ENCODE data around the gene PTPRU. TPM values are rescaled to one million over a fixed set of nuclear protein-coding genes. Genes with fewer than 3 reads are reported as not detected.
"Not testable (repeated sequence)": the region's sequence is repeated elsewhere in the genome, so short reads cannot be mapped to it uniquely, and the experiment has no call there.

PTPRU gene
- total RNA-seq, 1 donor from 2014 or later: 32.7 TPM

GRCh38 chr1:29311352-29312030 is 75.2 kb downstream of the PTPRU start:
- no peak for DNase-seq (ENCODE audit: low spot score in 2 of 2)
- H3K36me3 ChIP-seq: peaks cover 15 to 64% of the 10 kb centered on the region in 2 donors
- no peak overlapping the region for H3K4me3 ChIP-seq
- no peak overlapping the region for H3K27ac ChIP-seq
- no peaks in the 10 kb centered on the region for H3K9me3 ChIP-seq
- TF ChIP-seq CTCF (IDR thresholded peaks at IDR 0.05): no peak
- no peaks in the 10 kb centered on the region for H3K4me1 ChIP-seq
- intact Hi-C loops (cut with DNase I): no loop called here
- H3K27me3 ChIP-seq: no peaks in the 10 kb centered on the region

- Histone ChIP-seq H3K27ac (no peak overlapping the region), H3K4me3 (no peak overlapping the region), H3K27me3 (no peaks in the 10 kb centered on the region), H3K36me3 (peaks cover 18 to 64% of the 10 kb centered on the region in 2 donors), H3K9me3 (no peaks in the 10 kb centered on the region), H3K4me1 (no peaks in the 10 kb centered on the region)
- no peak for DNase-seq (ENCODE audit: low spot score in 2 of 2)
- TF ChIP-seq CTCF (IDR thresholded peaks at IDR 0.05): no peak
- intact Hi-C loops (cut with DNase I): no loop called here
Measured at GRCh38 chr1:29312469-29313461, 76.4 kb downstream of the PTPRU start.

DNA sequence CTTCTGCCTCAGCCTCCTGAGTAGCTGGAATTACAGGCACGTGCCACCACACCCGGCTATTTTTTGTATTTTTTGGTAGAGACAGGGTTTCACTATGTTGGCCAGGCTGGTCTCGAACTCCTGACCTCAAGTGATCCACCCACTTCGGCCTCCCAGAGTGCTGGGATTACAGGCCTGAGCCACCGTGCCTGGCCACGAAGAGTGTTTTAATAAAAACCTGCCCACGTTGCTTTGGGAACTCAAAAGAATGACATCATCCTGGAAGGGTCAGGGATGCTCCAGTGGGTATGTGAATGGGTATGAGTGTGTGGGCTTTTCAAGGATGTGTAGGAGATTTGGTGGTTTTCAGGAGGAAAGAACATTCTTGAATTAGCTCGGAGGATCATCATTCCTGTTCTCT is 78.4 kb downstream of the PTPRU start:
- H3K27me3 ChIP-seq; H3K4me1 ChIP-seq; H3K4me3 ChIP-seq; H3K27ac ChIP-seq; intact Hi-C loops (cut with DNase I); DNase-seq (ENCODE audit: low spot score in 2 of 2); H3K9me3 ChIP-seq: not testable (repeated sequence)
- peaks cover 31 to 72% of the 10 kb centered on the region in 2 donors for H3K36me3 ChIP-seq

GRCh38 chr1:29315262-29315661 is 78.9 kb downstream of the PTPRU start:
- intact Hi-C loops (cut with DNase I): no loop called here
- Histone ChIP-seq H3K27ac (no peak overlapping the region), H3K9me3 (no peaks in the 10 kb centered on the region), H3K4me1 (no peaks in the 10 kb centered on the region), H3K27me3 (no peaks in the 10 kb centered on the region), H3K36me3 (peaks cover 28 to 75% of the 10 kb centered on the region in 2 donors), H3K4me3 (no peak overlapping the region)
- TF ChIP-seq CTCF (IDR thresholded peaks at IDR 0.05): no peak
- no peak for DNase-seq (ENCODE audit: low spot score in 2 of 2)

- intact Hi-C loops (cut with DNase I): no loop called here
- TF ChIP-seq CTCF (IDR thresholded peaks at IDR 0.05): no peak
- no peak overlapping the region for H3K4me3 ChIP-seq
- H3K36me3 ChIP-seq: peaks cover 22 to 75% of the 10 kb centered on the region in 2 donors
- no peak overlapping the region for H3K27ac ChIP-seq
- no peaks in the 10 kb centered on the region for H3K9me3 ChIP-seq
- no peaks in the 10 kb centered on the region for H3K4me1 ChIP-seq
- DNase-seq (ENCODE audit: low spot score in 2 of 2): no peak
- H3K27me3 ChIP-seq: no peaks in the 10 kb centered on the region
Measured at GRCh38 chr1:29315876-29316275, 79.6 kb downstream of the PTPRU start.
